IPS DF 19.7 (cell line): ENCODE data around the gene APOA5.
"Not testable (repeated sequence)": the region's sequence is repeated elsewhere in the genome, so short reads cannot be mapped to it uniquely, and the experiment has no call there.

ENCODE experiments used
- DNase-seq: peaks from one replicate; pipeline ENCODE4 v3.0.0-alpha.2; 2013; ENCODE audit warnings: low read depth, low spot score

Gene APOA5

GRCh38 chr11:116773203-116774097 lies 18.2 kb downstream of the APOA5 start:
- no peak for DNase-seq

- DNase-seq: no peak
These were observed 19.1 kb downstream of the APOA5 start, which contains the start of gene BUD13 for GRCh38 chr11:116772443-116773202. Gene BUD13, minus strand, starts transcription at chr11:116772987. Its CDS starts 23 bp downstream, at chr11:116772964.

GRCh38 chr11:116771935-116772334 lies 19.7 kb downstream of the APOA5 start:
- DNase-seq: no peak

- no peak for DNase-seq
These were observed 29.5 kb downstream of the APOA5 start for GRCh38 chr11:116762132-116762531.

GRCh38 chr11:116756044-116756443 lies 35.6 kb downstream of the APOA5 start:
- DNase-seq: not testable (repeated sequence)

GRCh38 chr11:116750070-116750718 lies 41.5 kb downstream of the APOA5 start:
- no peak for DNase-seq

- DNase-seq: no peak
These were observed 49.6 kb downstream of the APOA5 start for GRCh38 chr11:116742104-116742503.

GRCh38 chr11:116740741-116741140 lies 50.9 kb downstream of the APOA5 start:
- no peak for DNase-seq
